Body of pancreas (tissue), 4 donors: ENCODE results near the gene SIPA1. TPM values are rescaled to one million over a fixed set of nuclear protein-coding genes. Genes with fewer than 3 reads are reported as not detected.

ENCODE experiments used
- ATAC-seq: fragments of 150-250 bp; one replicate; pipeline ENCODE4 v1.9.1; 2016
- DNase-seq, 4 donors: peaks; one replicate each; pipeline ENCODE4 v3.0.0-alpha.2; 2019
- H3K27ac ChIP-seq, 4 donors: fragments of 200-600 bp; sonication (generic); 1 replicate in 3 of 4; 2 replicates in 1 of 4; pipeline versions ENCODE4 v1.5.1 to v1.6.1; 2016 to 2019; ENCODE audit warnings: mild to moderate bottlenecking in 1 of 4, mixed read lengths in 1 of 4, moderate library complexity in 1 of 4
- H3K27me3 ChIP-seq, 2 donors: fragments of 200-600 bp; sonication (generic); one replicate each; pipeline ENCODE4 v1.6.0; 2016; ENCODE audit warnings: mild to moderate bottlenecking in 1 of 2
- H3K36me3 ChIP-seq, 2 donors: fragments of 200-600 bp; sonication (generic); replicated peaks in 1 of 2; 2 replicates each; pipeline ENCODE4 v1.5.1; 2016; ENCODE audit warnings: low read depth in 2 of 2; ENCODE audit not compliant: insufficient read depth in 1 of 2
- H3K4me1 ChIP-seq: fragments of 200-600 bp; sonication (generic); one replicate; pipeline ENCODE4 v1.6.0; 2016
- H3K4me3 ChIP-seq, 2 donors: fragments of 200-600 bp; sonication (generic); 1 replicate in 1 of 2; 2 replicates in 1 of 2; pipeline ENCODE4 v1.5.1; 2016 to 2019
- H3K9me3 ChIP-seq, 3 donors: fragments of 200-600 bp; sonication (generic); 1 replicate in 2 of 3; 2 replicates in 1 of 3; pipeline ENCODE4 v1.5.1; 2016
- CTCF ChIP-seq, 7 experiments: fragments of 450-650 bp in 4 of 7; fragments of 200-600 bp in 3 of 7; sonication (generic) in 3 of 7; IDR thresholded peaks; one replicate each; pipeline ENCODE4 v1.5.1; 2016 to 2019; ENCODE audit warnings: antibody characterized with exemption in 7 of 7
- POLR2A ChIP-seq, 3 donors: fragments of 450-650 bp; IDR thresholded peaks; one replicate each; pipeline ENCODE4 v1.6.1; 2016; ENCODE audit warnings: antibody characterized with exemption in 3 of 3, mild to moderate bottlenecking in 2 of 3
- WGBS, 2 donors: methylation state at CpG; one replicate each; pipeline ENCODE4 v1.1.5; 2017; 5-methylcytosine and 5-hydroxymethylcytosine counted together
- intact Hi-C: fragments of 100-400 bp; cut with DNase I; formaldehyde crosslinking; loops from one replicate; pipeline ENCODE4 v1.15.1; 2023
- total RNA-seq, 2 donors: library from RNA; depleted of rRNA; stranded (reverse); fragments of >200 nt; gene quantifications; one replicate each; pipeline ENCODE4 v1.1.0, GENCODE V29; 2016

Gene SIPA1
- total RNA-seq, 2 donors from 2014 or later = 23.6 to 29.3 TPM

DNA sequence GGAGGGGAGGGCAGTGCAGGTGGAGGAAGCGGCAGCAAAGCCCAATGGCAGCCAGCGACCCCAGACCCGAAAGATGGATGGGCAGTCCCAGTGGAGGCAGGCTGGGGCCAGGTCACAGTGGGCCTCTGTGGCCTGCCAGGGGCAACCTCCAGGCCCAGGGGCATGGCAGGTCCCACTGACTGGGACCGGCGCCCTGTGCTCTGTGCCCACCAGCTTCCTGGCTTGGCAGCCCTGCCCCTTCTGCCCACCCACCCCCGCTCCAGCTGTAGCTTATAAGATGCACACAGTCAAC is 38.0 kb upstream of the SIPA1 start:
- Histone ChIP-seq H3K4me3 (no peak overlapping the region), H3K36me3 (peaks cover 11 to 17% of the 10 kb centered on the region in 2 donors)
- WGBS, 2 donors = 92% methylated on average over 6 of the region's 6 CpGs; no CpG with 5 or more reads in 1 of the 2 donors

DNA sequence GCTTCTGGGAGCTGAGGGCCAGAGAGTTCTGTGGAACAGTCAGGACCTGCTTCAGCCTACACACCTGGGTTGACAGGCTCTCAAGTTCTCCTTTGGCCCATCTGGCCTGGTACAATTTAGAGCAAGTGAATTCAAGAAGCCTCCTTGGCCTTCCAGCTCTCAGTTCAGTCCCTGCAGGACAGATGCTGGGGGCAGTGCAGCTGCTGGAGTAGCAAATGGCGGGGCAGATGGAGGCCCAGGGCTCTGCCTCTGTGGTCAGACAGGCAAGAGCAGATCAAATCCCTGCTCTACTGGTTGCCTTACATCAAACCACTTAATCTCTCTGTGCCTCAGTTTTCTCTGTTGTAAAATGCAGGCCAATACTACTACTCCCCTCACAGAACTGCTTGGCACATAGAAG is 33.6 kb upstream of the SIPA1 start:
- intact Hi-C loops = no loop called here
- DNase-seq (no peak), ATAC-seq (no peak)
- H3K4me3 ChIP-seq = no peak overlapping the region
- H3K9me3 ChIP-seq = no peaks in the 10 kb centered on the region
- no peaks in the 10 kb centered on the region for H3K4me1 ChIP-seq
- H3K27ac ChIP-seq = no peak overlapping the region
- peaks cover 18 to 19% of the 10 kb centered on the region in 2 donors for H3K36me3 ChIP-seq
- TF ChIP-seq POLR2A (IDR thresholded peaks at IDR 0.05) (no peak), CTCF (IDR thresholded peaks at IDR 0.05) (no peak)
- no peaks in the 10 kb centered on the region for H3K27me3 ChIP-seq
- WGBS, 2 donors = 100% methylated on average over 1 of the region's 1 CpG

More for the DNA sequence above, 38.0 kb upstream of the SIPA1 start:
- DNase-seq = no peak
- Histone ChIP-seq H3K27ac (no peak overlapping the region), H3K9me3 (no peaks in the 10 kb centered on the region), H3K27me3 (no peaks in the 10 kb centered on the region), H3K4me1 (no peaks in the 10 kb centered on the region)
- TF ChIP-seq POLR2A (IDR thresholded peaks at IDR 0.05) = no peak
- TF ChIP-seq CTCF (IDR thresholded peaks at IDR 0.05) = no peak
- intact Hi-C loops = no loop called here
- no peak for ATAC-seq

GRCh38 chr11:65606876-65607613 is 30.9 kb upstream of the SIPA1 start:
- 67 to 82% methylated on average over 35 to 36 of the region's 67 CpGs for WGBS, 2 donors
- DNase-seq (peak; percentile 50 to 82 (median 74)), ATAC-seq (peak; percentile 75)
- no peaks in the 10 kb centered on the region for H3K27me3 ChIP-seq
- TF ChIP-seq CTCF (IDR thresholded peaks at IDR 0.05) (no peak), POLR2A (IDR thresholded peaks at IDR 0.05) (peak in 1 of 3 donors; percentile 11)
- H3K4me1 ChIP-seq = peaks cover 25% of the 10 kb centered on the region
- H3K4me3 ChIP-seq = no peak overlapping the region
- peaks cover 18 to 19% of the 10 kb centered on the region in 2 donors for H3K36me3 ChIP-seq
- no peaks in the 10 kb centered on the region for H3K9me3 ChIP-seq
- H3K27ac ChIP-seq = peak overlapping the region in 1 of 4 donors; percentile 49
- intact Hi-C loops = no loop called here

GRCh38 chr11:65607614-65608426 is 30.1 kb upstream of the SIPA1 start:
- H3K9me3 ChIP-seq = no peaks in the 10 kb centered on the region
- DNase-seq (no peak), ATAC-seq (no peak)
- no peak for TF ChIP-seq POLR2A (IDR thresholded peaks at IDR 0.05)
- H3K4me3 ChIP-seq = no peak overlapping the region
- H3K27ac ChIP-seq = peak overlapping the region in 1 of 4 donors; percentile 49
- peaks cover 33% of the 10 kb centered on the region for H3K4me1 ChIP-seq
- intact Hi-C loops = no loop called here
- peaks cover 18 to 19% of the 10 kb centered on the region in 2 donors for H3K36me3 ChIP-seq
- no peaks in the 10 kb centered on the region for H3K27me3 ChIP-seq
- 86 to 94% methylated on average over 34 to 37 of the region's 37 CpGs for WGBS, 2 donors

GRCh38 chr11:65609229-65609628 is 28.7 kb upstream of the SIPA1 start:
- Histone ChIP-seq H3K36me3 (peaks cover 15 to 18% of the 10 kb centered on the region in 2 donors), H3K4me1 (peaks cover 39% of the 10 kb centered on the region), H3K27me3 (no peaks in the 10 kb centered on the region), H3K27ac (no peak overlapping the region), H3K9me3 (no peaks in the 10 kb centered on the region), H3K4me3 (no peak overlapping the region)
- DNase-seq (no peak), ATAC-seq (no peak)
- WGBS, 2 donors = 65 to 68% methylated on average over 3 of the region's 3 CpGs
- no peak for TF ChIP-seq CTCF (IDR thresholded peaks at IDR 0.05)
- TF ChIP-seq POLR2A (IDR thresholded peaks at IDR 0.05) = no peak
- intact Hi-C loops = no loop called here
